GM21529 (cell line): ENCODE data around the gene CYBRD1.
"Not testable (repeated sequence)": the region's sequence is repeated elsewhere in the genome, so short reads cannot be mapped to it uniquely, and the experiment has no call there.

Experiments
- ATAC-seq: cut with Tn5 transposase; IDR thresholded peaks from one replicate; pipeline ENCODE4 v1.9.1; 2021; ENCODE audit not compliant: unreplicated experiment

CYBRD1 gene, protein sequence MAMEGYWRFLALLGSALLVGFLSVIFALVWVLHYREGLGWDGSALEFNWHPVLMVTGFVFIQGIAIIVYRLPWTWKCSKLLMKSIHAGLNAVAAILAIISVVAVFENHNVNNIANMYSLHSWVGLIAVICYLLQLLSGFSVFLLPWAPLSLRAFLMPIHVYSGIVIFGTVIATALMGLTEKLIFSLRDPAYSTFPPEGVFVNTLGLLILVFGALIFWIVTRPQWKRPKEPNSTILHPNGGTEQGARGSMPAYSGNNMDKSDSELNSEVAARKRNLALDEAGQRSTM

DNA sequence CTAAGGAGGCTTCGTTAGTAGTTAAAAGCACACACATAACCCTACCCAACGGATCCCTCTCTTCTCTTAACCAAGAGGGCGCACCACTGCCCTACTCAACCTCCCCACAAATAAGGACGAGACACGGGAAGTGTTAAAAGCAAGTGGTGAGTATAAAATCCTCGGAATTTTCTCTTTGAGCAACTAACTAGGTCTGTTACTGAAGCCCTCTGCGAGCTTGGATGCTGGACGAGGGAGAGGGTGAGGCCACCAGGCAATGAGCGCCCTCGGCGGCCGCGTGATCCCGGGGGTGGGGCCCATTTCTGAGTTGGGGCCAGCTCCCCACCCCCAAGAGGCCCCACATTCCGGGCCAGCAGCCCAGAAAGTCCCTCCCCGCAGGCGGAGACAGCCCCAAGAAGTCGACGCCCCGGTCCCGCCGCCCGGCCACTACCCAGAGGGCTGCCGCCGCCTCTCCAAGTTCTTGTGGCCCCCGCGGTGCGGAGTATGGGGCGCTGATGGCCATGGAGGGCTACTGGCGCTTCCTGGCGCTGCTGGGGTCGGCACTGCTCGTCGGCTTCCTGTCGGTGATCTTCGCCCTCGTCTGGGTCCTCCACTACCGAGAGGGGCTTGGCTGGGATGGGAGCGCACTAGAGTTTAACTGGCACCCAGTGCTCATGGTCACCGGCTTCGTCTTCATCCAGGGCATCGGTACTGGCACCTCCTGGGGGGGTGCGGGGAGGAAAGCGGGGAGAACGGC is at the start of gene CYBRD1:
CYBRD1 (plus strand) TSS at position 423 of the 736 bp plus-strand sequence; CDS start at position 495, 72 bp downstream.
- ATAC-seq, result peak; percentile 66

DNA sequence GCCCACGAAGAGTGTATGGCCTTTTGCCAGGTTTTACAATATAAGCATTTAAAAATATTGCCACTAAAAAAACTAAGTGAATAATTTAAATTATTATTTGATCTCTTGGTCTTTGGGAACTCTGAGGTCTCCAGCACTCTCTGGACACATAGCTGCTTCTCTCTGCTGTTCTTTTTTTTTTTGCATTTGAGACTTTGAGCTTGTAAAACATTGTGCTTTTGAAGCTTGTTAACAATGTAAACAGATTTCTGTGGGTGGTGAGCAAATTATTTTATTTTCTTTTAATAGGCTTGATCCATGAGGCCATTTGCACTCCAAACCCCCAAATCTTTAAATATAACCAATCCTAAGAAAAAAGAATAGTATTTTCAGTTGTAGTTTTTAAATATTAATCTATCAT is 46.3 kb upstream of the CYBRD1 start:
- no peak for ATAC-seq

DNA sequence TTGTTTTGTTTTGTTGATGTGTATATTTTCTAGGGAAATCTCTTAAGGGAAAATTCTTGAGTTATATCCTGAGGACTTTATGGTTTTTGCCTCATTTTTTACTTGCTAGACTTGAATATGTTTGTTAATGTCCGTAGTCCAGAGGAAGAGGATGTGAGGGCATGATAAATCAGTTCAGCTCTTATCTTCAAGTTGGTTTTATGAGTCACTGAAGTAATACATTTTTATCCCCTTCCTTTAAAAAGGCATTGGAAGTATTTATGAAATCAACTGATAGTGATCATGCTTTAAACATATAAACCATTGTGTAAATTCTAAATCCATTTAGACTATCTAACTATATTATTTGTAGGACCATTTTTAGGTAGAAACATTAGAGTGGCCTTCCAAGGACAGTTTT is 43.9 kb upstream of the CYBRD1 start:
- no peak for ATAC-seq

DNA sequence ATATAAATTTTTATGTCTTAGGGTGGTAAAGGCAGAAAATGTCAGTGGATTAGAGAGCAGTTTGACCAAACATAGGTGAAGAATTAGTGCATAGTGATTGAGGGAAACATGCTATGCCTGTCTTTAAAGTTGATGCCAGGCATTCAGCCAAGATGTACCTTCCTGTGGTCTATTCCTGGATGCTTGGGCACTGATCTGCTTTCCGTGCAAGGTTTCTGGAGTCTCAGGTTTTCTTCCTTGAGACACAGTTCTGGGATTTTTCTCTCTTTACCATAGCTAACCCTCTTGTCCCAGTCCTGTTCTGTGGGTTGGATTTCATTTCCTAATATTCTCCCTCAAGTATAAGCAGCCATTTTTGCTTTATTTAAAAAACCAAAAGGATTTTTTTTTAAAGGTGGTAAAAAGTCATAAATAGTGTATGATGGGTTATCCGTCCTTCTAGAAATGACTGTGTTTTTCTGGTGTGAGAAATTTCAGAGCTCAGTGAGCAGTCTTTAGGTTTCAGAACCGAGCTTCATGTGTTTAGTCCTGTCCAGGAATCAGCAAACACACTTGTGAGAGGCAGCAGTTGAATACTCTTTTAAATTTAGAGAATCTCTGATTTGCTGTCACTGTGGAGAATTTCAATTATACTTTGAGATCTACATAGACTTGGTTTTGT is 43.0 kb upstream of the CYBRD1 start:
- peak; percentile 70 for ATAC-seq

DNA sequence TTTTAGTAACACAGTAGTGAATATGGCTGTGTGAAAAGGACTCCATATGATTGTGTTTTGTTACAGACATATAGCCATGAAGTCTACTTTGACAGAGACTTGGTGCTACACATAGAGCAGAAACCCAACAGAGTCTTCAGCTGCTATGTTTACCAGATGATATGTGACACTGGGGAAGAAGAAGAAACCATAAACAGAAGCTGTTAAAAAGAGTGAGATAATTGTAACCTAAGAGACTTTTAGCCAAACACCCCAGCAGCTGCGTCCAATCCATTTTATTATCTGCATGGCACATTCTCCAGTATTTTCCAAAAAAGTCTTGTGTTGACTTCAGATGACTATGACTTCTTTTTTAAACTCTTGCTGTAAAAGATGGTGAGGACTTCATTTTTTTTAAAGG is 41.4 kb upstream of the CYBRD1 start:
- no peak for ATAC-seq

DNA sequence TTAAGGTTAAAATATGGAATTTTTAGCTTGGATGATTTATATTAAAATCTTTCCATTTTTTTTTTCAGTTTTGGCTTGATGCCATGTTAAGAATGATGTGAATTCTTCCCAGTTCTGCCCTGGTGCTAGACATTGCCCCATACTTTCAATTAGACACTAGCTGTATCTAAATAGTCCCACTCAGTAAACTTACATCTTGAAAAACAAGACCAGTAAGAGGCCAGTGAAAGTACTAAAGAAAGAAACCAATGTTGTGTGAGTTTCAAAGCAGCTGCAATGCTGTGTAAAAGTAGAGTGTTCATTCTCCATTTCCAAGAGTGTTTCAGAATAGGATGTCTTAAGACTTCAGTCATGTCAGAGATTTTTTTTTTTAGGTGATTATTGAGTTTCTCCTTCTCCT is 40.0 kb upstream of the CYBRD1 start:
- peak; percentile 56 for ATAC-seq

DNA sequence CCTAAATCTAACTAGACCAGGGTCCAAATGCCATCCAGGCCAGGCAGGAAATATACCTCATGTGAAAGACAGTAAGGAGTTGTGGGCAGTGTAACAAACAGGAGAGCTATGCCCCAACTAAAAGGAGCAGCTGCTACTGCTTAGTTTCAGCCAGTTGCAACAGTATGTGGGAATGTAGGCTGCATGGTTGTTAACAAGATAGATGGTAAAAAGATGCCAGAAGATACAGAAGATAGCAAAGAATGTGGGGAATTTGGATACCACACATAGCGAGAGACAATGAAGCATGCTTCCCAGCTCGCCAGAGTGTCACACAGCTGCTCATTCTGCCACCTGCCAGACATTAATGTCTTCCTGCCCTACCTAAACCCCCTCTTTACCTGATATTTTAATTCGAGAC is 39.4 kb upstream of the CYBRD1 start:
- no peak for ATAC-seq

DNA sequence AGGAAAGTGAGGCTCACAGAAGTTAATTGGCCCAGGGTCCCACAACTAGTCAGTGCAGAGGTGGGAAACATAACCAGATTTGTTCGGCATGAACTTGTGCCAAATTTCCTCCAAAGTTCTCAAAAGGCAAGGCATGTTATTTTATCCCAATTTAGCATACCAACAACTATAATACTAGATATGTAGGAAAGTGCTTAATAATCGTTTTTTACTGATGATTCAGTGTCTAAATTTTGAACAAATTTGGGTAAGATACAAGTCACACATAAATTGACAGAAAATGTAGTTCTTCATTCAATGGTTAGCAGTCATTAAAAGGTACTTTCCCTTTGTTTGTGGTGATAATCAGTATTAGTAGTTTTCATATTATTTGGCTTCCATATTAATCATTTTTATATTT is 38.5 kb upstream of the CYBRD1 start:
- no peak for ATAC-seq

DNA sequence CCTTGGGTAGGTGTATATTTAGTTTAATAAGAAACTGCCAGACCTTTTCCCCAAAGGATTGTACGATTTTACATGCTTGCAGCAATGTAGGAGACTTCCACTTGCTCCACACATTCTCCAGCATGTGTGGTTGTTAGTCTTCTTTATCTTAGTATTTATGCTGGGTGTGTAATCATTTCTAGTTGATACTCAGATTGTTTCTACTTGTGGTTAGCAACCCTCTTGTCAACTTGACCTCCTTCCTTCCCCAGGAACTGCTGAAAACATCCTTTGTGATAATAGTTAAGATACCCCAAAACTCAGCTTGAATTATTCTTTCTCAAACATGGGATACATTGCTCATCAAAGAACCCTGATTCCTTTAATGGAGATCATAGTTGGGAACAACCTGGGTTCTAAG is 37.2 kb upstream of the CYBRD1 start:
- ATAC-seq, result no peak

DNA sequence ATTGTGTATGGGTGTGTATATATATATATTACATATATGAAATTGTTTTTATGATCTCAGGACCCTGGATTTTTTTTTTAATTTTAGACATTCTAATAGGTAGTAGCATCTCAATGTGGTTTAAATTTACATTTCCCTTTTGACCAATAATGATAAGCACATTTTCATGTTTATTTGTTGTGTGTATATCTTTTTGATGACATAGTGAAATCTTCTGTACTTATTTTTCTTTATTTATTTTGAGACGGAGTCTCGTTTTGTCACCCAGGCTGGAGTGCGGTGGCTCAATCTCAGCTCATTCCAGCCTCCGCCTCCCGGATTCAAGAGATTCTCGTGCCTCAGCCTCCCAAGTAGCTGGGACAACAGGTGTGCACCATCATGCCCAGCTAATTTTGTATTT is 35.1 kb upstream of the CYBRD1 start:
- ATAC-seq, result no peak

DNA sequence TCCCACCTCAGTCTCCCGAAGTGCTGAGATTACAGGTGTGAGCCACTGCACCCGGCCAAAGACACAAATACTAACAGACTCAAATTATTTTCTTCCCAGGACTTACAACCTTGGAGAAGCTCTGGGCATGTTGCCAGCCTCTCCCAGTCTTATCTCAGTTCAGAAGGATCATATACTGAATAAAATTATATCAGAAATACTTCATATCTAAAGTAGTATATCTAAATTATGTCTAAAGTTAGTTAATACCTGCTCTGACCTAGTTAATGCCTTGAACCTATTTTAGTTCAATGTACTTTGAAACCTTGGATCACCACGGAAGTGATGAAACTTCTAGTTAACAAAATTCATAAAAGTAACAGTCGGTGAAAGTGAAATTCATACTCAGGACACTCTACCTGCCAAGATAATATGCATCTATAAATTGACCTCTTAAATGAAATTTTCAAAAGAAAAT is 34.4 kb upstream of the CYBRD1 start:
- no peak for ATAC-seq

DNA sequence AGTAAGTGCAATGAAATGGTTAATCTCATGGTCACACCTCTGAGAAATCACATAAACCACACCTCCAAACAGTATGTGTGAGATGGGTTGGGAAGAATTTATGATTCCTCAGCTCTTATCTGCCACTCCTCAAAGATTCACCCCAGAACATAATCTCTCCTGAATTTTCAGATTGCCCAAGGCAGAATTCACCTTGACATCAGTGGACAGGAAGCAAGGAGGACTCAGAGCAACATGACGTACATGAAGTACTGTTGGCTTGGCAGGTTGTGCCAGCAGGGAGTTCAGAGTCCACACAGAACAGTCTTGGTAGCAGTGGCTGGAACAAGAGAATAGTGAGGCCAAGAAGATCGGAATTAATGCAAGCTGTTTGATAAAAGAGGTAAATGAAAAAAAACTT is 31.7 kb upstream of the CYBRD1 start:
- no peak for ATAC-seq

DNA sequence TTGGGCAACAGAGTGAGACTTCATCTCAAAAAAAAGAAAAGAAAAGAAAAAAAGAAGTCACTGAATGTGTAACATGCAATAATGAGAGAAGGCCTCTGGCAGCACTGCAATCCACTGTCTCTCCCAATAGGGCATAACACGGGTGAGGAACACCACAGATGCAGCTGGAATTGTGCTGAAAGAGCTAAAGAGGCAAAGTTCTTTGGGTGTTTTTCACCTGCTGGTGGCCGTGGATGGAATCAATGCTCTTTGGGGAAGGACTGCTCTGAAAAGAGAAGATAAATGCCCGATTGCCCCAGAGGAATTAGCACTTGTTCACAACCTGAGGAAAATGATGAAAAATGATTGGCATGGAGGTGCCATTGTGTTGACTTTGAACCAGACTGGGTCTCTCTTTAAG is 31.0 kb upstream of the CYBRD1 start:
- ATAC-seq, result no peak

DNA sequence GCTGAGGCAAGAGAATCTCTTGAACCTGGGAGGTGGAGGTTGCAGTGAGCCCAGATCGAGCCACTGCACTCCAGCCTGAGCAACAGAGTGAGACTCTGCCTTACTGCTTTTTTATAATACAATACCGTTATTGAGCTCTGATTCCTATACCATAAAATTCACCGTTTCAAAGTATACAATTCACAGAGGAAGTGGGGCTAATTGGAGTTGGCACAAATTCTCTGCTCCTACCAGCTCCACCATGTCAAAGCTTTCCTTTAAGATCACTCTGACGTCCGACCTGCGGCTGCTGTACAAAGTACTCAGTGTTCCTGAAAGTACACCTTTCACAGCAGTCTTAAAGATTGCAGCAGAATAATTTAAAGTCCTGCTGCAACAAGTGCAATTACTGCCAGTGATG is 29.6 kb upstream of the CYBRD1 start:
- no peak for ATAC-seq

DNA sequence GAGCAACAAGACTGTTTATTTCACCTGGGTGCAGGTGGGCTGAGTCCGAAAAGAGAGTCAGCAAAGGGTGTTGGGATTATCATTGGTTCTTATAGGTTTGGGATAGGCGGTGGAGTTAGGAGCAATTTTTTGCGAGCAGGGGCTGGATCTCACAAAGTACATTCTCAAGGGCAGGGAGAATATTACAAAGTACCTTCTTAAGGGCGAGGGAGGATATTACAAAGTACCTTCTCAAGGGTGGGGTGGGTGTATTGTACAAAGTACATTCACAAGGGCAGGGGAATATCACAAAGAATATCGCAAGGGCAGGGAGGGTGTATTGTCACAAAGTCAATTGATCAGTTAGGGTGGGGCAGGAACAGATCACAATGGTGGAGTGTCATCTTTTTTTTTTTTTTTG is 24.6 kb upstream of the CYBRD1 start:
- not testable (repeated sequence) for ATAC-seq

DNA sequence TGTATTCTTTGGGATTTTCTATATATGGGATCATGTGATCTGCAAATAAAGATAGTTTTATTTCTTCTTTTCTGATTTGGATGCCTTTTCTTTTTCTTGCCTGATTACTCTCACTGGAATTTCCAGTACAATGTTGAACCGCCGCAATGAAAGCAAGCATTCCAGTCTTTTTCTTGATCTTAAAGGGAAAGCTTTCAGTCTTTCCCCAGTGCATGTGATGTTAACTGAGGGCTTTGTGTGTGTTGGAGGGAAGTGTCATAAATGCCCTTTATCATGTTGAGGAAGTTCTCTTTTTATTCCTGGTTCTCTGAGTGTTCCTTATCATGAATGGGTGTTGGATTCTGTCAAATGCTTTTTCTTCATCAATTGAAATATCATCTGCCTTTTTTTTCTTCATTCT is 16.9 kb upstream of the CYBRD1 start:
- ATAC-seq, result no peak

DNA sequence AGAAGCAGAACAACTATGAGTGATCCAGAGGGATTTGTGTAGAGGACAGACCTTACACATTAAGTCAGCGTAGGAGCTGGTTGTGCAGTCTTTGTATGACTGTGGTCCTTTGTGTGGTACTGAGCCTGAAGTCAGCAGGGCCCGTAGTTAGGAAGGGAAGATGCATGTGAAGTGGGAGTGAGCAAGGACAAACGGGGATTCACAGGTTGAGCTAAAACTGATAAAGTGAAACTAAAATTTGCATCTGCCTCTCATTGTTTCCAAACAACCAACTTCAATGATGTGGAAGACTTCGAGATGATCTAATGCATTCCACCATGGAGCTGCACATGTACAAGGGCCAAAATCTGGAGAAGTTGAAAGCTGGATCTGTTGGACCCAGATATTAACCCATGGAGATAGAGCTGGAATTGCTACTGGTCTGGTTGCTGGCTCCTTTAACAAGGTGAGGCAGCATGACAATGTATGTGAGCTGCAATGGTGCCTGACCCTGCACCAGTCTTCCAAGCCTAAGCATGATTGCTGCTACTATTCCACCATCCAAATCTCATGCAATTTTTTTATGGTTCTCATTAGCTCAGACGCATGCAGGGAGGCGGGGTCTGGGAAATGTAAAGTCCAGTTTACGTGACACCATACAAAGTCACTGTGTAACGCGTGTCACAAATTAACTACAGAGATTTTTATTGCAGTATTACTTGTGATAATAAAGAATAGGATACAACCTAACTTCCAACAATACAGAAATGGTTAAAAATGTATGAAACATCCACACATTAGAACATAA is 12.1 kb upstream of the CYBRD1 start:
- peak; percentile 85 for ATAC-seq

DNA sequence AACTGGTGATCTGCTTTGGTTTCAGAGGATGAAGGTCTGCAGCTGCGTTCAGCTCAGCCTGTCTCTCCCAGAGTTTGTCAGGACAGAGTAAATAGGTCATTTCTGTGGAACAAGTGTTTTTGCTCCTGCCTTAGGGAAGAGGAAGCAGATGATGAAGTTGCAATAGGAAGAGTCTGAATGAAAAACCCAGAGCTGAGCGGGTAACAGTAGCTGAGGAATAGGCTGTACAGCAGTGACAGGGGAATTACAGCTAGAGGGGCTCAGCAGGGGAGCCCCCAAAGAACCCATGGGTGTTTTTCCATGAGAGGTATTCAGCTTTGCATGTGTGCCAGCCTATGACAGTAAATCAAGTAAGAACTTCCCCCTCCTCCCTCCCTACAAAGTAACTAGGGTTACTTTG is 10.3 kb upstream of the CYBRD1 start:
- no peak for ATAC-seq

DNA sequence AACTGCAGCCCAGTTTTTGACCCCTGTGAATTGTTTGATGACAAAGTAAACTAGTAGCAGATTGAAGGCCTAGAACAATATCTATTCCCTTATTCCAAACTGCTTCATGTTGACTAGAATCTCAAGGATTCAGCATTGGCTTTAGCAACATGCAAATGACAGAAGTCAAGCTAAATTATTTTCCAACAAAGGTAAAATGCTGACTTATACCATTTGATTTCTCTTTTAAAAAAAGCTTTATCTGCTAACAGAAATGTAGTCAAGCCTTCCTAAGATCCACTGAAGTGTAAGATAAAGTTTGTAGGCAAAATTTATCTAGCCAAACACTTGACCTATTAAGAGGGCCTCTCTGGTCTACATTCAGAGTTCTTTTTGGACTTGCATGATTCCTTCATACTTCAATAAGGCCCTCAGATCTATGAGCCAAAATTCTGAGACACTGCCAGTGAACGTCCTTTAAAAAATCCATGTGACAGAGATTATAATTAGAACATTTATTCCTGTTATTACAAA is 9.5 kb upstream of the CYBRD1 start:
- ATAC-seq, result no peak

DNA sequence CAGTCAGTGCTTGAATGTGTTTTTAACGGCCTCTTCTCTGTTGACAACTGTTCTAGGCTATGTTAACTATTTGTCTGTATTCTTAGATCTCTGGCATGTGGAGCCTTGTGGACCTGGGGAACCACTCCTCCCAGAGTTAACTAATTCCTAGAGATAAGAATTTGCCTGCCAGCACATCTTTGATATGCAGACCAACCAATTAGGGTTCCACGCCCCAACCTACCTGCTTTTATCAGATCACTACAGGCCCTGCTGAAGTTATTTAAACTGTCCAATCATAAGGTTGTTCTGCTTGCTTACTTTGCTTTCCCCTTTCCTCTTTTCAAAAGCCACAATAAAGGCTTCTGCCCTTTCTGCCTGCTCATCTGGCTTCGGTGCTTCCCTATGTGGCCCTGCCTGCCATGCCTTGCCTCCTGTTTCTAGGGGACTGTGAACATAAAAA is 8.5 kb upstream of the CYBRD1 start:
- no peak for ATAC-seq
